GM23248 (cell line): ENCODE results near the gene CLPTM1L. TPM values are rescaled to one million over a fixed set of nuclear protein-coding genes. Genes with fewer than 3 reads are reported as not detected.
"Not testable (repeated sequence)": the region's sequence is repeated elsewhere in the genome, so short reads cannot be mapped to it uniquely, and the experiment has no call there.

Experiments used
- DNase-seq: peaks from one replicate; pipeline ENCODE4 v3.0.0-alpha.2; 2015
- H2AFZ ChIP-seq: fragments of 200-600 bp; sonication (generic); 2 replicates; pipeline ENCODE4 v1.6.1; 2016; ENCODE audit warnings: antibody characterized with exemption
- H3F3A ChIP-seq: fragments of 200-600 bp; sonication (generic); 2 replicates; pipeline ENCODE4 v1.6.1; 2016; ENCODE audit warnings: mild to moderate bottlenecking, antibody characterized with exemption, mixed run types; ENCODE audit not compliant: insufficient read depth
- H3K27ac ChIP-seq: fragments of 200-600 bp; sonication (generic); 2 replicates; pipeline ENCODE4 v1.5.1; 2016; ENCODE audit warnings: mild to moderate bottlenecking
- H3K27me3 ChIP-seq: fragments of 200-600 bp; sonication (generic); replicated peaks from 2 replicates; pipeline ENCODE4 v1.6.1; 2016; ENCODE audit warnings: mild to moderate bottlenecking; ENCODE audit not compliant: insufficient read depth
- H3K36me3 ChIP-seq: fragments of 200-600 bp; sonication (generic); 2 replicates; pipeline ENCODE4 v1.6.1; 2016; ENCODE audit warnings: low read depth, mild to moderate bottlenecking
- H3K4me1 ChIP-seq: fragments of 200-600 bp; sonication (generic); 2 replicates; pipeline ENCODE4 v1.6.1; 2016; ENCODE audit warnings: mild to moderate bottlenecking; ENCODE audit not compliant: insufficient read depth
- H3K4me2 ChIP-seq: fragments of 200-600 bp; sonication (generic); one replicate; pipeline ENCODE4 v1.6.1; 2016; ENCODE audit warnings: mild to moderate bottlenecking; ENCODE audit not compliant: unreplicated experiment
- H3K4me3 ChIP-seq: fragments of 200-600 bp; sonication (generic); 2 replicates; pipeline ENCODE4 v1.5.1; 2016; ENCODE audit warnings: mild to moderate bottlenecking
- H3K79me2 ChIP-seq: fragments of 200-600 bp; sonication (generic); 2 replicates; pipeline ENCODE4 v1.6.1; 2016; ENCODE audit warnings: mild to moderate bottlenecking; ENCODE audit not compliant: insufficient read depth
- H3K9ac ChIP-seq: fragments of 200-600 bp; sonication (generic); 2 replicates; pipeline ENCODE4 v1.6.1; 2016; ENCODE audit warnings: mild to moderate bottlenecking
- H3K9me2 ChIP-seq: fragments of 200-600 bp; sonication (generic); 2 replicates; pipeline ENCODE4 v1.6.1; 2016; ENCODE audit warnings: mixed run types, mild to moderate bottlenecking, moderate library complexity; ENCODE audit not compliant: insufficient read depth
- H3K9me3 ChIP-seq: fragments of 200-600 bp; sonication (generic); one replicate; pipeline ENCODE4 v1.6.1; 2017; ENCODE audit warnings: low read depth
- H4K20me1 ChIP-seq: fragments of 200-600 bp; sonication (generic); 2 replicates; pipeline ENCODE4 v1.6.0; 2016; ENCODE audit not compliant: insufficient read depth
- EZH2 ChIP-seq: fragments of 200-600 bp; sonication (generic); IDR thresholded peaks from 2 replicates; pipeline ENCODE4 v1.6.1; 2018; ENCODE audit warnings: antibody characterized with exemption, mild to moderate bottlenecking; ENCODE audit not compliant: insufficient read depth, poor library complexity, severe bottlenecking
- EZH2phosphoT487 ChIP-seq: fragments of 200-600 bp; sonication (generic); IDR thresholded peaks from 2 replicates; pipeline ENCODE4 v1.6.1; 2018; ENCODE audit warnings: antibody characterized with exemption, moderate library complexity, mild to moderate bottlenecking, low read depth; ENCODE audit not compliant: insufficient read depth
- WGBS, 2 experiments: methylation state at CpG; one replicate each; pipeline ENCODE4 v1.1.6; 2015 to 2017; ENCODE audit warnings: low lambda C conversion rate in 2 of 2, low coverage in 1 of 2; ENCODE audit errors: missing lambda C conversion rate in 2 of 2; 5-methylcytosine and 5-hydroxymethylcytosine counted together
- in situ Hi-C: fragments of 300-500 bp; cut with MboI; formaldehyde crosslinking; loops from 2 replicates; pipeline ENCODE4 v1.15.0; 2020
- polyA plus RNA-seq: library from polyadenylated mRNA; unstranded; fragments of >200 nt; fragmentation: Nextera tagmentation; extraction: Ambion mirVana; gene quantifications from 2 replicates; pipeline ENCODE4 v1.2.1, GENCODE V29; 2016
- total RNA-seq: library from RNA; depleted of rRNA; stranded (reverse); fragments of >200 nt; shearing (Covaris generic); gene quantifications from 2 replicates; pipeline ENCODE4 v1.2.3, GENCODE V29; 2014

Gene CLPTM1L
- total and polyA plus RNA-seq, 2 experiments from 2014 or later = 25.6 to 135 TPM

- H3K27ac ChIP-seq = no peak overlapping the region
- TF ChIP-seq EZH2phosphoT487 (no peak), EZH2 (no peak)
Observed at GRCh38 chr5:1363581-1363980, 18.7 kb upstream of the CLPTM1L start.

GRCh38 chr5:1363160-1363559, 18.3 kb upstream of the CLPTM1L start:
- Histone ChIP-seq H2AFZ (no peak overlapping the region), H4K20me1 (no peaks in the 10 kb centered on the region), H3K9me2 (no peaks in the 10 kb centered on the region), H3K27me3 (peaks cover 44% of the 10 kb centered on the region), H3K9ac (no peak overlapping the region), H3K9me3 (no peaks in the 10 kb centered on the region), H3F3A (no peaks in the 10 kb centered on the region), H3K4me1 (no peaks in the 10 kb centered on the region), H3K4me2 (no peak overlapping the region), H3K4me3 (no peak overlapping the region), H3K79me2 (no peaks in the 10 kb centered on the region), H3K36me3 (no peaks in the 10 kb centered on the region), H3K27ac (no peak overlapping the region)
- TF ChIP-seq EZH2 (no peak), EZH2phosphoT487 (no peak)
- in situ Hi-C loops = no loop called here
- WGBS, 2 experiments = 39 to 43% methylated on average over 6 of the region's 6 CpGs
- DNase-seq = no peak

More at GRCh38 chr5:1363581-1363980, 18.7 kb upstream of the CLPTM1L start:
- Histone ChIP-seq H3F3A (no peaks in the 10 kb centered on the region), H3K4me3 (no peak overlapping the region), H3K4me2 (no peak overlapping the region), H3K4me1 (no peaks in the 10 kb centered on the region), H2AFZ (no peak overlapping the region), H3K9me3 (no peaks in the 10 kb centered on the region), H3K27me3 (peaks cover 44% of the 10 kb centered on the region), H3K79me2 (no peaks in the 10 kb centered on the region), H3K9ac (no peak overlapping the region), H4K20me1 (no peaks in the 10 kb centered on the region), H3K9me2 (no peaks in the 10 kb centered on the region), H3K36me3 (no peaks in the 10 kb centered on the region)
- in situ Hi-C loops = no loop called here
- 61 to 69% methylated on average over 16 of the region's 16 CpGs for WGBS, 2 experiments
- DNase-seq = no peak

- Histone ChIP-seq H3K9ac (no peak overlapping the region), H3K27me3 (peaks cover 49% of the 10 kb centered on the region), H3K4me1 (no peaks in the 10 kb centered on the region), H4K20me1 (no peaks in the 10 kb centered on the region), H3K27ac (no peak overlapping the region), H2AFZ (no peak overlapping the region), H3K9me2 (no peaks in the 10 kb centered on the region), H3K79me2 (no peaks in the 10 kb centered on the region), H3F3A (no peaks in the 10 kb centered on the region), H3K36me3 (no peaks in the 10 kb centered on the region), H3K4me3 (no peak overlapping the region), H3K4me2 (no peak overlapping the region), H3K9me3 (no peaks in the 10 kb centered on the region)
- DNase-seq = no peak
- in situ Hi-C loops = no loop called here
- WGBS, 2 experiments = 63 to 68% methylated on average over 29 of the region's 29 CpGs
- TF ChIP-seq EZH2 (no peak), EZH2phosphoT487 (no peak)
Observed at GRCh38 chr5:1362242-1363015, 17.5 kb upstream of the CLPTM1L start.

GRCh38 chr5:1360861-1361260, 16.0 kb upstream of the CLPTM1L start:
- H3K9ac ChIP-seq = no peak overlapping the region
- H4K20me1 ChIP-seq = no peaks in the 10 kb centered on the region
- DNase-seq = no peak
- H3K4me3 ChIP-seq = no peak overlapping the region
- 38 to 45% methylated on average over 4 of the region's 4 CpGs for WGBS, 2 experiments
- H3K79me2 ChIP-seq = no peaks in the 10 kb centered on the region
- no peak overlapping the region for H3K27ac ChIP-seq
- H3F3A ChIP-seq = no peaks in the 10 kb centered on the region
- H2AFZ ChIP-seq = no peak overlapping the region
- in situ Hi-C loops = no loop called here
- no peaks in the 10 kb centered on the region for H3K9me2 ChIP-seq
- H3K9me3 ChIP-seq = no peaks in the 10 kb centered on the region
- no peaks in the 10 kb centered on the region for H3K36me3 ChIP-seq
- no peak for TF ChIP-seq EZH2
- no peak for TF ChIP-seq EZH2phosphoT487
- no peaks in the 10 kb centered on the region for H3K4me1 ChIP-seq
- peaks cover 58% of the 10 kb centered on the region for H3K27me3 ChIP-seq
- H3K4me2 ChIP-seq = no peak overlapping the region

GRCh38 chr5:1360367-1360766, 15.5 kb upstream of the CLPTM1L start:
- H3K9me2 ChIP-seq, H3K4me3 ChIP-seq, H3K9me3 ChIP-seq, H3K36me3 ChIP-seq, H3K4me2 ChIP-seq, in situ Hi-C loops, H4K20me1 ChIP-seq, H3K9ac ChIP-seq, DNase-seq, H3K27ac ChIP-seq, H3K4me1 ChIP-seq, H3K79me2 ChIP-seq, H3F3A ChIP-seq, H2AFZ ChIP-seq: not testable (repeated sequence)
- 53 to 54% methylated on average over 7 of the region's 7 CpGs for WGBS, 2 experiments
- H3K27me3 ChIP-seq = peaks cover 60% of the 10 kb centered on the region
